VCaP (cell line): Measurements from ENCODE around the gene ZNF511.
"Not testable (repeated sequence)": the region's sequence is repeated elsewhere in the genome, so short reads cannot be mapped to it uniquely, and the experiment has no call there.

Source experiments
- H3K27ac ChIP-seq: fragments of 450-650 bp; 2 replicates; pipeline ENCODE4 v1.5.1; 2017
- CTCF ChIP-seq: fragments of 450-650 bp; conservative IDR thresholded peaks from 2 replicates; pipeline ENCODE4 v1.5.1; 2017; ENCODE audit warnings: mild to moderate bottlenecking, moderate library complexity

ZNF511 gene

GRCh38 chr10:133264461-133264860, 44.3 kb upstream of the ZNF511 start:
- TF ChIP-seq CTCF, result no peak
- H3K27ac ChIP-seq, result no peak overlapping the region

GRCh38 chr10:133265052-133265451, 43.7 kb upstream of the ZNF511 start:
- not testable (repeated sequence) for H3K27ac ChIP-seq

- H3K27ac ChIP-seq, result no peak overlapping the region
- no peak for TF ChIP-seq CTCF
Measured at GRCh38 chr10:133266056-133266795, 42.5 kb upstream of the ZNF511 start.

- H3K27ac ChIP-seq, result no peak overlapping the region
- no peak for TF ChIP-seq CTCF
Measured at GRCh38 chr10:133267293-133267692, 41.4 kb upstream of the ZNF511 start.

GRCh38 chr10:133267829-133268228, 40.9 kb upstream of the ZNF511 start:
- no peak overlapping the region for H3K27ac ChIP-seq
- no peak for TF ChIP-seq CTCF

GRCh38 chr10:133268532-133268931, 40.2 kb upstream of the ZNF511 start:
- H3K27ac ChIP-seq, result no peak overlapping the region
- TF ChIP-seq CTCF, result no peak

GRCh38 chr10:133269367-133269766, 39.3 kb upstream of the ZNF511 start:
- H3K27ac ChIP-seq, result no peak overlapping the region

More at GRCh38 chr10:133269367-133269766, 39.3 kb upstream of the ZNF511 start:
- no peak for TF ChIP-seq CTCF
